BJ (cell line): ENCODE measurements around the gene GAPDHS. TPM values are rescaled to one million over a fixed set of nuclear protein-coding genes. Genes with fewer than 3 reads are reported as not detected.
A peak's percentile ranks its signal among the peaks of the same experiment; 100 is the strongest.

Source experiments
- CTCF ChIA-PET: fragments of 350-600 bp; formaldehyde crosslinking; extraction: SDS; loops from one replicate; lab custom pipeline; 2021; ENCODE audit warnings: antibody characterized with exemption, inconsistent platforms; lab: Yijun Ruan, JAX
- POLR2A ChIA-PET: fragments of 300-600 bp; sonication (Branson Sonifier 250); formaldehyde crosslinking; extraction: SDS; loops from one replicate; lab custom pipeline; 2021; ENCODE audit warnings: antibody characterized with exemption; lab: Charles Lee
- DNase-seq: peaks from one replicate; pipeline ENCODE4 v3.0.0-alpha.2; 2011; ENCODE audit warnings: low read depth
- H3K27me3 ChIP-seq: 2 replicates; pipeline ENCODE4 v1.6.0; 2011; ENCODE audit warnings: low read length; ENCODE audit not compliant: control insufficient read depth, insufficient read depth
- H3K36me3 ChIP-seq: 2 replicates; pipeline ENCODE4 v1.5.1; 2011; ENCODE audit warnings: low read length; ENCODE audit not compliant: control insufficient read depth, insufficient read depth
- H3K4me3 ChIP-seq: 2 replicates; pipeline ENCODE4 v1.5.1; 2011; ENCODE audit warnings: low read depth, mild to moderate bottlenecking, control low read depth, low read length
- CTCF ChIP-seq: IDR thresholded peaks from 2 replicates; pipeline ENCODE4 v1.5.1; 2011; ENCODE audit warnings: low read depth, mild to moderate bottlenecking, control low read depth, inconsistent platforms, low read length, moderate library complexity; ENCODE audit not compliant: insufficient read depth
- polyA plus RNA-seq: library from polyadenylated mRNA; depleted of rRNA; stranded (reverse); fragments of >200 nt; gene quantifications from 2 replicates; pipeline ENCODE4 v1.2.3, GENCODE V29; 2011

Gene GAPDHS
- polyA plus RNA-seq, 1 experiment: not detected

GRCh38 chr19:35528218-35529038 is 4.8 kb upstream of the GAPDHS start, which contains the start of gene SBSN:
Gene SBSN, minus strand, starts transcription at chr19:35528311. Its CDS starts 30 bp downstream, at chr19:35528281.
- Histone ChIP-seq H3K27me3 (peaks cover 12% of the 10 kb centered on the region), H3K36me3 (no peaks in the 10 kb centered on the region), H3K4me3 (no peak within 1 kb of the TSS)
- no peak for TF ChIP-seq CTCF
- DNase-seq: peak; percentile 18
- CTCF ChIA-PET: interaction anchor here (2.0 kb wide), 1 partner anchor 18 kb away, joined by 11 read pairs; no protein-coding TSS in a partner anchor
- POLR2A ChIA-PET: no interaction called here

GRCh38 chr19:35529241-35530218 is 3.7 kb upstream of the GAPDHS start:
- POLR2A ChIA-PET: no interaction called here
- TF ChIP-seq CTCF: no peak
- CTCF ChIA-PET: interaction anchor here (1.1 to 2.0 kb wide), 3 partner anchors 15 to 19 kb away, joined by 3 to 11 read pairs (median 7); no protein-coding TSS in a partner anchor
- no peaks in the 10 kb centered on the region for H3K36me3 ChIP-seq
- H3K4me3 ChIP-seq: no peak overlapping the region
- no peak for DNase-seq
- H3K27me3 ChIP-seq: peaks cover 14% of the 10 kb centered on the region

- peaks cover 9% of the 10 kb centered on the region for H3K27me3 ChIP-seq
- H3K4me3 ChIP-seq: no peak overlapping the region
- POLR2A ChIA-PET: no interaction called here
- CTCF ChIA-PET: interaction anchor here (0.6 kb wide), 2 partner anchors 21 to 161 kb away, joined by 3 read pairs; no protein-coding TSS in a partner anchor
- no peaks in the 10 kb centered on the region for H3K36me3 ChIP-seq
- no peak for DNase-seq
- TF ChIP-seq CTCF: no peak
These were observed 2.0 kb upstream of the GAPDHS start for GRCh38 chr19:35531291-35531690.

GRCh38 chr19:35533822-35534392 is 651 bp downstream of the GAPDHS start:
- DNase-seq: no peak
- no peak for TF ChIP-seq CTCF
- Histone ChIP-seq H3K4me3 (no peak overlapping the region), H3K27me3 (peaks cover 9% of the 10 kb centered on the region), H3K36me3 (no peaks in the 10 kb centered on the region)
- CTCF ChIA-PET: interaction anchor here (0.9 to 2.8 kb wide), 3 partner anchors 8 to 15 kb away, joined by 3 to 9 read pairs (median 3); no protein-coding TSS in a partner anchor
- POLR2A ChIA-PET: no interaction called here
